Caco-2 (cell line): ENCODE measurements around the gene MIR17HG. TPM values are rescaled to one million over a fixed set of nuclear protein-coding genes. Genes with fewer than 3 reads are reported as not detected.

Experiments used
- BruUV-seq: library from RNA; stranded (reverse); fragments of 400-500 nt; replicated peaks from 2 replicates; lab custom pipeline; 2021; lab: Mats Ljungman, UMichigan
- CTCF ChIA-PET: fragments of 300-600 bp; sonication (Branson Sonifier 250); formaldehyde crosslinking; loops from one replicate; lab custom pipeline; 2022; ENCODE audit warnings: antibody characterized with exemption; lab: Charles Lee
- POLR2A ChIA-PET: fragments of 300-600 bp; sonication (Branson Sonifier 250); formaldehyde crosslinking; loops from one replicate; lab custom pipeline; 2022; ENCODE audit warnings: antibody characterized with exemption; lab: Charles Lee
- DNase-seq, 2 experiments: peaks; one replicate each; pipeline versions ENCODE4 v3.0.0 to v3.0.0-alpha.2; 2020 to 2022
- H3K27me3 ChIP-seq: replicated peaks from 2 replicates; pipeline ENCODE4 v1.6.0; 2011; ENCODE audit warnings: low read length; ENCODE audit not compliant: control insufficient read depth, insufficient read depth
- H3K36me3 ChIP-seq: 2 replicates; pipeline ENCODE4 v1.5.1; 2011; ENCODE audit warnings: low read length; ENCODE audit not compliant: control insufficient read depth, insufficient read depth
- H3K4me1 ChIP-seq: fragments of 250-450 bp; sonication (Bioruptor Pico); 2 replicates; pipeline ENCODE4 v1.5.1; 2020; ENCODE audit warnings: mild to moderate bottlenecking
- H3K4me3 ChIP-seq: 2 replicates; pipeline ENCODE4 v1.5.1; 2011; ENCODE audit warnings: low read depth, mild to moderate bottlenecking, control low read depth, low read length
- H3K9me3 ChIP-seq: fragments of 250-450 bp; sonication (Bioruptor Pico); 2 replicates; pipeline ENCODE4 v1.5.1; 2020; ENCODE audit warnings: mild to moderate bottlenecking, moderate library complexity
- H3K27ac Mint-ChIP-seq: one replicate; pipeline ENCODE4 v1.8.0; 2022; ENCODE audit warnings: mixed read lengths; ENCODE audit not compliant: unreplicated experiment
- H3K27me3 Mint-ChIP-seq: one replicate; pipeline ENCODE4 v1.8.0; 2022; ENCODE audit warnings: mixed read lengths; ENCODE audit not compliant: insufficient read depth, unreplicated experiment
- H3K36me3 Mint-ChIP-seq: one replicate; pipeline ENCODE4 v1.8.0; 2022; ENCODE audit warnings: mild to moderate bottlenecking, mixed read lengths; ENCODE audit not compliant: insufficient read depth, unreplicated experiment
- H3K4me1 Mint-ChIP-seq: one replicate; pipeline ENCODE4 v1.8.0; 2022; ENCODE audit warnings: low read depth, mixed read lengths; ENCODE audit not compliant: unreplicated experiment
- H3K4me3 Mint-ChIP-seq: one replicate; pipeline ENCODE4 v1.8.0; 2022; ENCODE audit warnings: mild to moderate bottlenecking, moderate library complexity, mixed read lengths; ENCODE audit not compliant: unreplicated experiment
- H3K9me3 Mint-ChIP-seq: one replicate; pipeline ENCODE4 v1.8.0; 2022; ENCODE audit warnings: mixed read lengths; ENCODE audit not compliant: unreplicated experiment
- CTCF ChIP-seq, 2 experiments: fragments of 200-600 bp in 1 of 2; IDR thresholded peaks; 1 replicate in 1 of 2; 2 replicates in 1 of 2; pipeline versions ENCODE4 v1.5.1 to v1.8.0; 2011 to 2022; ENCODE audit warnings: antibody characterized with exemption in 1 of 2, control low read depth in 1 of 2, inconsistent platforms in 1 of 2, low read depth in 1 of 2, low read length in 1 of 2, mild to moderate bottlenecking in 1 of 2, moderate library complexity in 1 of 2; ENCODE audit not compliant: insufficient read depth in 1 of 2, severe bottlenecking in 1 of 2, unreplicated experiment in 1 of 2
- intact Hi-C: fragments of 100-400 bp; cut with micrococcal nuclease; formaldehyde crosslinking; loops from one replicate; pipeline ENCODE4 v1.10.0; 2022; ENCODE audit not compliant: unreplicated experiment
- total RNA-seq: library from RNA; stranded (reverse); gene quantifications from 2 replicates; pipeline ENCODE4 v1.2.3, GENCODE V29; 2022

Gene MIR17HG
- total RNA-seq, 1 experiment from 2014 or later, result 16.6 TPM

- no peak for TF ChIP-seq CTCF (IDR thresholded peaks at IDR 0.05; ENCODE audit: insufficient read depth in 1 of 2, low read depth in 1 of 2, low read length in 1 of 2, severe bottlenecking in 1 of 2, unreplicated experiment in 1 of 2)
- Histone ChIP-seq H3K4me3 (peak overlapping the region; percentile 79), H3K9me3 (no peaks in the 10 kb centered on the region), H3K4me1 (peaks cover 23% of the 10 kb centered on the region), H3K27me3 (no peaks in the 10 kb centered on the region), H3K36me3 (peaks cover 2% of the 10 kb centered on the region)
- ChIA-PET POLR2A (no interaction called here), CTCF (interaction anchor here (1.2 kb wide), 1 partner anchor 34 kb away, joined by 3 read pairs; no protein-coding TSS in a partner anchor)
- peak overlapping the region; percentile 93 for H3K27ac Mint-ChIP-seq
- intact Hi-C loops, result loop anchor here (1.0 to 5.0 kb wide), 3 partner anchors 34 to 192 kb away; no protein-coding TSS in a partner anchor
- H3K4me1 Mint-ChIP-seq, result no peaks in the 10 kb centered on the region
- peaks cover 4% of the 10 kb centered on the region for H3K27me3 Mint-ChIP-seq
- peak in 1 of 2 experiments; percentile 34 for DNase-seq
- no peaks in the 10 kb centered on the region for H3K9me3 Mint-ChIP-seq
- BruUV-seq, result no TSS peak
- H3K4me3 Mint-ChIP-seq, result peak overlapping the region; percentile 94
- H3K36me3 Mint-ChIP-seq, result peaks cover 41% of the 10 kb centered on the region
These were observed 661 bp upstream of the MIR17HG start for GRCh38 chr13:91346850-91347201.

DNA sequence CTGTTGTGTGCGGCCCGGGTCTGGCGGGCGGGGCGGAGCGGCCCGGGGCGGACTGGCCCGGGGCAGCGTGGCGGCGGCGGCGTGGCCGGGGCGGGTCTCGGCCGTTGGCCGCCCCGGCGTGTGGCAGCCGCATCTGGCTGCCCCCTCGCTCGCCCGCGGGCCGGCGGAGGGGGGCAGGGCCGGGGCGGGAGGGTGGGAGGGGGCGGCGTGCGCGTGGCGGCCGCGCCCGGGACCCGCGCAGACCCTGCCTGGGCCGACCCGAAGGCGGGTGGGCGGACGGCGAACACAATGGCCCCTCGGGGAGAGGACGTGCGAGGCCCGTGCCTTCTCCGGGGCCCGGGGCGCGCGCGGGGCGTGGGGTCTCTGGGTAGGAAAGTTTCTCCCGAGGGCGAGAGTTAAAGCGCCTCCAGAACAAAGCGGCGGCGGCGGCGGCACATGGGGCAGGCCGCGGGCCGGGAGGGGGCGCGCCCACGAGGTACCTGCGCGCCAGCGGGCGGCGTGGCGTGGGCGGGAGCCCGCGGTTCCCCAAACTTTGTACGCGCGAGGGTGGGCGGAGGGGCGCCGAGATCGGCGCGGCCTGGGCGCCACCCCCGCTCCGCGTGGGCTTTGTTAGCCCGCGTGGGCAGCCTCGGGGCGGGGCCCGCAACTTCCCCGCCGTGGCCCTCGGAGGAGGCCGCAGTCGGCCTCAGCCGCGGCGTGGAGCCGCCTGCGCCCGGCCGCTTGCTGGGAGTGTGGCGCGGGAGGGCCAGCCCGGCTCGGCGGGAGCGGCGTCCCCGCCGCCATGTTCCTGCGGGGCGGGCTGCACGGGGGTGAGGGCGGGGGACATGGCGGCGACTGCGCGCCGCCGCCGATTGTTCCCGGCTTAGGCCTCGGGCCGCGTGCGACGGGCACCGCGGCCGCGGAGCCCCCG, 764 bp downstream of the MIR17HG start:
- peak; percentile 49 to 58 for DNase-seq
- H3K4me1 ChIP-seq, result peaks cover 23% of the 10 kb centered on the region
- POLR2A ChIA-PET, result no interaction called here
- H3K36me3 ChIP-seq, result peaks cover 2% of the 10 kb centered on the region
- H3K9me3 ChIP-seq, result no peaks in the 10 kb centered on the region
- H3K4me3 ChIP-seq, result peak overlapping the region; percentile 79
- H3K4me3 Mint-ChIP-seq, result peak overlapping the region; percentile 95
- peak in 1 of 2 experiments; percentile 19 for TF ChIP-seq CTCF (IDR thresholded peaks at IDR 0.05; ENCODE audit: insufficient read depth in 1 of 2, low read depth in 1 of 2, low read length in 1 of 2, severe bottlenecking in 1 of 2, unreplicated experiment in 1 of 2)
- intact Hi-C loops, result loop anchor here (1.0 to 5.0 kb wide), 3 partner anchors 35 to 193 kb away; no protein-coding TSS in a partner anchor
- CTCF ChIA-PET, result no interaction called here
- no peaks in the 10 kb centered on the region for H3K4me1 Mint-ChIP-seq
- H3K9me3 Mint-ChIP-seq, result no peaks in the 10 kb centered on the region
- H3K36me3 Mint-ChIP-seq, result peaks cover 56% of the 10 kb centered on the region
- H3K27me3 ChIP-seq, result no peaks in the 10 kb centered on the region
- no TSS peak for BruUV-seq
- H3K27me3 Mint-ChIP-seq, result peaks cover 2% of the 10 kb centered on the region
- peak overlapping the region; percentile 94 for H3K27ac Mint-ChIP-seq

GRCh38 chr13:91348906-91349435, 1.5 kb downstream of the MIR17HG start:
- ChIA-PET CTCF (interaction anchor here (0.9 kb wide), 1 partner anchor 25 kb away, joined by 3 read pairs; no protein-coding TSS in a partner anchor), POLR2A (interaction anchor here (0.6 kb wide), 1 partner anchor 9 kb away, joined by 3 read pairs; no protein-coding TSS in a partner anchor)
- Histone ChIP-seq H3K36me3 (peaks cover 2% of the 10 kb centered on the region), H3K27me3 (no peaks in the 10 kb centered on the region), H3K4me3 (peak overlapping the region; percentile 79), H3K4me1 (peaks cover 23% of the 10 kb centered on the region), H3K9me3 (no peaks in the 10 kb centered on the region)
- Mint-ChIP-seq H3K36me3 (peaks cover 63% of the 10 kb centered on the region), H3K9me3 (no peaks in the 10 kb centered on the region), H3K27me3 (no peaks in the 10 kb centered on the region), H3K27ac (peak overlapping the region; percentile 94), H3K4me3 (peak overlapping the region; percentile 95), H3K4me1 (no peaks in the 10 kb centered on the region)
- DNase-seq, result peak; percentile 92 to 97
- BruUV-seq, result no TSS peak
- intact Hi-C loops, result loop anchor here (5.0 kb wide), 1 partner anchor 167 kb away; no protein-coding TSS in a partner anchor
- peak; percentile 91 to 92 for TF ChIP-seq CTCF (IDR thresholded peaks at IDR 0.05; ENCODE audit: insufficient read depth in 1 of 2, low read depth in 1 of 2, low read length in 1 of 2, severe bottlenecking in 1 of 2, unreplicated experiment in 1 of 2)
